Mesodermal cell (in vitro differentiated cells): ENCODE results near the gene KLHL20.
"Not testable (repeated sequence)": the region's sequence is repeated elsewhere in the genome, so short reads cannot be mapped to it uniquely, and the experiment has no call there.

ENCODE experiments used
- H3K27ac ChIP-seq: 2 replicates; pipeline ENCODE4 v1.7.0; 2013; ENCODE audit warnings: mild to moderate bottlenecking, low read depth, low read length, moderate library complexity; ENCODE audit not compliant: severe bottlenecking
- H3K36me3 ChIP-seq: 2 replicates; pipeline ENCODE4 v1.7.1; 2013; ENCODE audit warnings: mild to moderate bottlenecking, low read length, moderate library complexity; ENCODE audit not compliant: control insufficient read depth, insufficient read depth
- H3K4me1 ChIP-seq: one replicate; pipeline ENCODE4 v1.7.1; 2013; ENCODE audit warnings: mild to moderate bottlenecking, low read length; ENCODE audit not compliant: insufficient read depth, control insufficient read depth, poor library complexity, severe bottlenecking
- H3K4me3 ChIP-seq: 2 replicates; pipeline ENCODE4 v1.7.0; 2013; ENCODE audit warnings: low read length, control low read depth, mild to moderate bottlenecking; ENCODE audit not compliant: insufficient read depth, poor library complexity, severe bottlenecking; ENCODE audit errors: extremely low read depth
- H3K9me3 ChIP-seq: 2 replicates; pipeline ENCODE4 v1.7.1; 2013; ENCODE audit warnings: mild to moderate bottlenecking, low read length, moderate library complexity; ENCODE audit not compliant: control insufficient read depth
- WGBS, 2 experiments: methylation state at CpG; one replicate each; pipeline ENCODE4 v1.1.5; 2013; ENCODE audit warnings: missing lambda C conversion rate in 2 of 2; ENCODE audit not compliant: insufficient coverage in 2 of 2; 5-methylcytosine and 5-hydroxymethylcytosine counted together

Gene KLHL20

GRCh38 chr1:173779936-173780335 is 65.2 kb downstream of the KLHL20 start:
- Histone ChIP-seq H3K4me1 (no peaks in the 10 kb centered on the region), H3K27ac (no peak overlapping the region), H3K9me3 (no peaks in the 10 kb centered on the region), H3K4me3 (no peak overlapping the region), H3K36me3 (peaks cover 71% of the 10 kb centered on the region)
- WGBS, 2 experiments = 100% methylated on average over 1 of the region's 4 CpGs; no CpG with 5 or more reads in 1 of the 2 experiments

- no peaks in the 10 kb centered on the region for H3K4me1 ChIP-seq
- no peak overlapping the region for H3K27ac ChIP-seq
- no peaks in the 10 kb centered on the region for H3K9me3 ChIP-seq
- WGBS, 2 experiments = no CpG with 5 or more reads among the region's 7 CpGs
- no peak overlapping the region for H3K4me3 ChIP-seq
- H3K36me3 ChIP-seq = peaks cover 45% of the 10 kb centered on the region
These were observed 70.2 kb downstream of the KLHL20 start for GRCh38 chr1:173784997-173785396.

- Histone ChIP-seq H3K4me3 (no peak overlapping the region), H3K36me3 (peaks cover 33% of the 10 kb centered on the region), H3K9me3 (no peaks in the 10 kb centered on the region), H3K27ac (no peak overlapping the region), H3K4me1 (peaks cover 5% of the 10 kb centered on the region)
- 100% methylated on average over 1 of the region's 2 CpGs; no CpG with 5 or more reads in 1 of the 2 experiments for WGBS, 2 experiments
These were observed 75.1 kb downstream of the KLHL20 start for GRCh38 chr1:173789841-173790240.

- H3K27ac ChIP-seq = no peak overlapping the region
- no peaks in the 10 kb centered on the region for H3K4me1 ChIP-seq
- H3K9me3 ChIP-seq = peaks cover 8% of the 10 kb centered on the region
- H3K36me3 ChIP-seq = peaks cover 70% of the 10 kb centered on the region
- H3K4me3 ChIP-seq = no peak overlapping the region
These were observed 83.3 kb downstream of the KLHL20 start for GRCh38 chr1:173798078-173798477.

- not testable (repeated sequence) for H3K4me1 ChIP-seq, H3K4me3 ChIP-seq, H3K9me3 ChIP-seq, H3K27ac ChIP-seq
- peaks cover 72% of the 10 kb centered on the region for H3K36me3 ChIP-seq
- whole genome bisulfite sequencing, 2 experiments = no CpG with 5 or more reads among the region's 1 CpG
These were observed 85.2 kb downstream of the KLHL20 start for GRCh38 chr1:173799995-173800394.

GRCh38 chr1:173802961-173803360 is 88.2 kb downstream of the KLHL20 start:
- Histone ChIP-seq H3K9me3 (no peaks in the 10 kb centered on the region), H3K36me3 (peaks cover 67% of the 10 kb centered on the region), H3K27ac (no peak overlapping the region), H3K4me3 (no peak overlapping the region), H3K4me1 (no peaks in the 10 kb centered on the region)
- 91 to 100% methylated on average over 1 to 2 of the region's 2 CpGs for whole genome bisulfite sequencing, 2 experiments

GRCh38 chr1:173813654-173814053 is 98.9 kb downstream of the KLHL20 start:
- H3K27ac ChIP-seq, H3K4me1 ChIP-seq, H3K9me3 ChIP-seq, H3K4me3 ChIP-seq: not testable (repeated sequence)
- peaks cover 28% of the 10 kb centered on the region for H3K36me3 ChIP-seq
- 100% methylated on average over 1 of the region's 5 CpGs for WGBS, 2 experiments

- Histone ChIP-seq H3K4me3 (no peak overlapping the region), H3K36me3 (peaks cover 34% of the 10 kb centered on the region), H3K4me1 (peaks cover 6% of the 10 kb centered on the region), H3K27ac (no peak overlapping the region), H3K9me3 (no peaks in the 10 kb centered on the region)
- WGBS, 2 experiments = 83 to 100% methylated on average over 1 of the region's 1 CpG
These were observed 103.7 kb downstream of the KLHL20 start for GRCh38 chr1:173818459-173818858.

GRCh38 chr1:173821680-173822079 is 106.9 kb downstream of the KLHL20 start:
- Histone ChIP-seq H3K4me1 (peaks cover 6% of the 10 kb centered on the region), H3K36me3 (peaks cover 32% of the 10 kb centered on the region), H3K27ac (no peak overlapping the region), H3K4me3 (no peak overlapping the region), H3K9me3 (no peaks in the 10 kb centered on the region)
- WGBS, 2 experiments = 91% methylated on average over 3 of the region's 4 CpGs; no CpG with 5 or more reads in 1 of the 2 experiments

- H3K4me3 ChIP-seq = peak overlapping the region; percentile 83
- H3K36me3 ChIP-seq = peaks cover 22% of the 10 kb centered on the region
- H3K4me1 ChIP-seq = peaks cover 6% of the 10 kb centered on the region
- peak overlapping the region; percentile 98 for H3K27ac ChIP-seq
- WGBS, 2 experiments = 0% methylated on average over 15 to 22 of the region's 25 CpGs
- no peaks in the 10 kb centered on the region for H3K9me3 ChIP-seq
These were observed 109.1 kb downstream of the KLHL20 start for GRCh38 chr1:173823781-173824314.

GRCh38 chr1:173824315-173825081 is 109.7 kb downstream of the KLHL20 start, which contains the start of the genes CENPL and DARS2:
Gene CENPL, minus strand, starts transcription at chr1:173824883. Its CDS starts 13,584 bp downstream, at chr1:173811299.
Gene DARS2, plus strand, starts transcription at chr1:173824673. Its CDS starts 557 bp downstream, at chr1:173825230.
- Histone ChIP-seq H3K4me3 (peak within 1 kb of the TSS; percentile 83), H3K36me3 (peaks cover 18% of the 10 kb centered on the region), H3K9me3 (no peaks in the 10 kb centered on the region), H3K27ac (peak within 1 kb of the TSS; percentile 98), H3K4me1 (peaks cover 6% of the 10 kb centered on the region)
- WGBS, 2 experiments = 0% methylated on average over 43 to 55 of the region's 55 CpGs
